Activated CD8-positive, alpha-beta memory T cell treated with anti-CD3 and anti-CD28 coated beads, Interleukin-2, amount 50 U/mL, for 1 hour (primary cell): ENCODE results near the gene CYFIP1.

ENCODE experiments used
- DNase-seq: peaks from one replicate; pipeline ENCODE4 v3.0.0-alpha.2; 2020; ENCODE audit errors: extremely low read depth

CYFIP1 gene

GRCh38 chr15:22918056-22918455 is 62.1 kb downstream of the CYFIP1 start:
- no peak for DNase-seq

DNA sequence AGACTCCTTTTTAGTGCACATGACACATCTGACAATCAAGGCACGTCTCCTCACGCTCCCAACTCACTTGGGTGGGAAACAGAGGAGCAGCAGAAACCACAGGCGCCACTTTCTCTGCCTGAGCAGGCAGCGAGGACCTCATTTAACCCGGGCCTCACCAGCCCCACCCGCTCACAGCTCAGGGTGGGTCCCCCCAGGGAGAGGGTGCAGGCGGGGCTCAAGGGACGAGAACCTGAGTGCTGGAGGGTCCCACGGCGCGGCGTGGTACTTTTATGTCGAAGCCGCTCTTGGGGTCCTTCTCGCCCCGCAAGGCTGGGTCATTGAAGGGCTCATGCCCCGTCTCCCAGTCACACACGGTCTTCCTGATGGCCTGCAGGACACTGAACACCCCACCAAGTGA is 62.6 kb downstream of the CYFIP1 start:
- DNase-seq, result no peak

DNA sequence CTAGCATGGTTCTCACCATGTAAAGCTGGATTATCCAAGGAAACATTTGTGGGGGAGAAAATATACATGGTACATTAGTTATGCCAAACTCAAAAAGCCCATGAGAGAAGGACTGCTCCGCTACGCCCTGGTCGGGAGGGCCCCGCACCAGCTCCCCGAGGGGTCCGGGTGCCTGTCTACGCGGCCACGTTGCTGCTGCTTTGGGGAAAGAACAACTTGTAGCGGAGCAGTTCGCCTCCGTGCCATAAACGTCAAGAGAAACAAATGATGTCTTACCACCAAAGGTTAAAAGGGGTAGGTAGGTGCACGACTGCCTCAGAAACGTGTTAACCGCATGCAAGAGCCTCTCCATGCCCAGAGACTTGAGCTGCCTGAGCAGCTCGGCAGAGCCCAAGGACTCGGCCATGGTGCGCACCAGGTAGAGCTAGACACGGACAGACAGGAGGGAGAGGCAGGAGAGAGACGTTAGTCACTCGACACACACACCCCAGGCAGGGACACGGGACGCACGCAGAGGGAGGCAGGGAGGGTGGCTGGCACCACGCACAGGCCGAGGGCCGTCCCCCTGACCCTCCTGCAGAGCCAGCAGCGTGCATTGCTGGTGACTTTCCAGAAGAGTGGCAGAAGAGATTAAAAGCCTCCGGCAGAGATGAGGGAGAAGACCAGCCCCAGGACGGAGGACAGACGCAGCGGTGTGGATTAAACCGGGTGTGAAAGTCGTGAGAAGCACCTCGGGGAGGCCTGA is 63.4 kb downstream of the CYFIP1 start:
- DNase-seq, result no peak

- no peak for DNase-seq
These were observed 64.2 kb downstream of the CYFIP1 start for GRCh38 chr15:22915866-22916515.

DNA sequence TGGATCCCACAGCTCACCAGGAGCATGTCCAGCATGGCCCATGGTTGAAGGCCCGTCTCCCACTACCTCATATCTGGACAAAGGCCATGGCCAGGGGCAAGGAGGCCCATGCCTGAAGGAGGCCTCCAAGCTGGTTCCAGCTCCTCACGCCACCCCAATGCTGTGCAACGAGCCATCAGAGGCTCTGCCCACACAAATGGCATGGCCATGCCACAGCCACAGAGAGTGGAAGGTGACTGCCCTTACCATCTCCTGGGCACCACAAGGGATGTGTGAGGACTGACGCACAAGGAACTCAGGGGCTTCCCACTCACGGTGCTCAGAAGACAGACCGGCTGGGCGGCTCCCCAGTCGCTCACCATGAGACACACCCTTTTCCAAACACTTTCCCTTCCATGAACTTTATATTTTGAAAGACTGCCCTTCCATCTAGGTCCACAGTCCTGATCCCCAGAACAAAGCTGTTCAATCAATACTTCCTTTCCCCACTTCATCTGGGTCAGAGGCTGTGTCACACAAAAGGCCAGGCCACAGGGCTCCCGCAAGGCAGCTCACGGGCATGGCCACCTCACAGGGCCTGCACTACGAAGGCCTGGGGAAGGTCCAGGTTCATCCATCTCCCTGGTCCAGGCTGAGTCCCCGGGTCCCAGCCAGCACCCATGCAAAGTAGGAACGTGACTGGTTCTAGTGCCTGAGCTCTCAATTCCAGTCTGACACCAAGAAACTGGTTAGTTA is 66.4 kb downstream of the CYFIP1 start:
- no peak for DNase-seq

DNA sequence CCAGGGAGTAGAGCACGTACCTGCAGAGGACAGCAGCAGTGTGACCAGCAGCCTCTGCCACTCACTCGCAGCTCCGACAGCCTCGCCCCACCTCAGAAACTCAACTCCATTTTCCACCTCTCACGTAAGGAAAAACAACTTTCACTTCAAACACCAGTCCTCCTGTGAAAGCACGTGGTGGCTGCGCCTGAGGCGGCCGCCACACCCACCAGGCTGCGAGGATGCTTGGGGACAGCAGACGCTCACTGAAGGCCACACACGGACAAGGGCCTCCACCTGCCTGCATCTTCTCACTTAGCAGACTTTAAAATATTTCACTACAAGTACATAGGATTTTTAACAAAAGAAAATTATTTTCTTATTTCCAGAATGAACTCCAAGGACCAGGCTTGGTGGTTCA is 67.9 kb downstream of the CYFIP1 start:
- DNase-seq, result no peak

GRCh38 chr15:22911306-22911705 is 68.9 kb downstream of the CYFIP1 start:
- DNase-seq, result no peak

DNA sequence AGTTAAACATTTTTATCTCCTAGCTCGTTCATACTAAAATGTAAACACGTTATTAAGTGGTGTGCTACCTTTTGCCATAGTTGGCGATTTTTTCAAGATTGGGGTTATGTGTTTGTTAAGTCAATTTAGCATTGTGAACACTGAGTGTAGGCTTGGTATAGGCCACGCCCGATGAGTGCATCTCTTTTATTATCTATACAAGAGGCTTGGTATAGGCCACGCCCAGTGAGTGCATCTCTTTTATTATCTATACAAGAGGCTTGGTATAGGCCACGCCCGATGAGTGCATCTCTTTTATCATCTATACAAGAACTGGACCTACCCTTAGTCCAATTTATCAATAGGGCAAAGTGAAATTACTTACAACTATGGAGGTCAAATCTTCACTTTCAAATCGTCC is 71.3 kb downstream of the CYFIP1 start:
- DNase-seq, result no peak

GRCh38 chr15:22907161-22907950 is 72.8 kb downstream of the CYFIP1 start:
- DNase-seq, result no peak

- no peak for DNase-seq
These were observed 75.4 kb downstream of the CYFIP1 start for GRCh38 chr15:22904736-22905135.

GRCh38 chr15:22903961-22904534 is 76.1 kb downstream of the CYFIP1 start:
- no peak for DNase-seq

GRCh38 chr15:22903427-22903826 is 76.7 kb downstream of the CYFIP1 start:
- no peak for DNase-seq

DNA sequence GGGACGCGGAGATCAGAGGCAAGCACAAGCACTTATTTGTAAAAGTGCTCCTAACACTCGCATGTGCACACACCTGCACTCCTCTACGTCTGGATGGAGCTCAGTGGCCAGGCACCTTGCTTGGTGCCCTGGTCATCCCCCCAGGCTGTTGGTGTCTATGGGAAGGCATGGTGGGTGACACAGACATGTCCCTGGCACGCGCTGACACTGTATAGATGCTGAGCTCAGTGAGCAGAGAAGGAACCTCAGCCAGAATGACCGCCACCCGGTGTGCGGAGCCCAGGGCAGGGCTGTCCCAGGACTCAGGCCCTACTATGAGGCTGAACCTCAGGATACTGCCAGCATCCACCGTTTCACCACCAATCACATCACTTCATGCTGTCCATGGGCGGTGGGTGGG is 77.2 kb downstream of the CYFIP1 start:
- no peak for DNase-seq

DNA sequence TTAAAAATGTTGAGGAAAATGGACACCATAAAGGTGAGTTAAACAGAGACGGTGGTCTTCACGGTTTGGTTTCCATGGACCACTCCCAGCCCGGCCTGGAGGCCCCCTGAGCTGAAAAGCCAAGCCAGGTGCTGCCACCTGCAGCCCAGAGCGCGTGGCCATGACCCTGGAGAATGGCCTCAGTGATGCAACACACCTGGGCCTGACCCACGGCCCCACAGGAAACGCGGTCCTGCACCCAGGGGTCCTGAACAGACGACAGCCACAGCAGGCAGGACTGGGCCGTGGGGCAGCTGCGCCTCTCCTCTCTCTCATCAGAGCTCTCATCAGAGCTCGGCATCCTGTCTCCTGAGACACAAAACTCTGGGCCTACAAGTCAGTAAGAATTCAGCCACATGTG is 77.6 kb downstream of the CYFIP1 start:
- DNase-seq, result no peak

DNA sequence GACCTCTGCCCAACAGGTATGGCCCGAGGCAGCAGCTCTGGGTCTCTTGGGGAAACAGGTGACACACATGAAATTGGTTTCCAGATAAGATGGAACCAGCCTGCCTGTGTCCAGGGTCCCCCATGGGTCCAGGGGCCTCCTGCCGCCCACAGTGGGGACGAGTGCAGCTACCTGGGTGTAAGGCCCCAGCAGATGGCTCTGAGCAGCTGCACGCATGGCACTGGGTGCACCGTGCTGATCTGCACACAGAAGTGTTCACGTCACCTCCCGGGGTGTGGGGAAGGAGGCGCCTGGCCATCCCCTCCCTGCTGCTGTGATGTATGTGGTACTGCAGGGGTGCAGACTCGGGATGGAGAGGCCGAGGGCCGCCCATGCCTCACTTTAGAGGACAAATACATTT is 78.1 kb downstream of the CYFIP1 start:
- no peak for DNase-seq

- no peak for DNase-seq
These were observed 84.5 kb downstream of the CYFIP1 start for GRCh38 chr15:22895465-22896190.

GRCh38 chr15:22893881-22894280 is 86.3 kb downstream of the CYFIP1 start:
- DNase-seq, result no peak

- no peak for DNase-seq
These were observed 87.1 kb downstream of the CYFIP1 start for GRCh38 chr15:22893081-22893480.

- no peak for DNase-seq
These were observed 87.8 kb downstream of the CYFIP1 start for GRCh38 chr15:22892333-22892732.

DNA sequence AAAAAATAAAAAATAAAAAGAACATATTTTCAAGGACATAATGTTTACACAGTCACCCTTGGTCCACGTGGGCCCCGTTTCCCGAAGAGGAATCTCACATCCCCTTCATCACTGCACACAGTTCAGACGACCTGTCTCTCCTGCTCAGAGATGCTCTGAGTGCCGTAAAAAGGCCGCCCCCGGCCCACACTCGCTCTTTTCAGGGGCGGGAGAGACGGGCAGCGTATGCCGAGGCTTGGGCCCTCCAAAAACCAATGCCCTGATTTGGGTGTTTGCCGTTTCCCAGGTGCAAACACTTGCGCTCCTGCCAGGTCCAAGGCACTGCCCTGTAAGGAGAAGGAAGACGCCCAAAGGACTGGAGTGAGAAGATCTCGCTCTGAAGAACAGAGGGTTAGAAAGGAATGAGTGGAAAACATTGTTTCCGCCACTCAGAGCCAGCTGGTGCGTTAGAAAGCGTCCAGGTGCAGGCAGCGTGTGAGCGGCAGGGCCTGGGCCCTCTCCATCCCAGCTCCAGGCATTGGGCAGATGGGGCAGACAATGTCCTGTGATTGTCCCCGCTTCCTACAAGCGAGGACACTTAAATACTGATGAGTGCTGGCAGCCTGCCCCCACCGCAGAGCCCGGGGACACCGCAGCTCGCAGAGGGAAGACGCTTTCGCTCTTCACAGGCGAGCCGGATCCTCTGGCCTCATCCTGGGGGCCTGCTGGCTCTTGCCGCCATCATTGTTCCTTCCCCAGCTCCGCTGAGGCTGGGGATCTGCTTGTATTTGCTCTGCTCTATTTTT is 88.5 kb downstream of the CYFIP1 start:
- no peak for DNase-seq
